RKO (cell line): ENCODE results near the gene FIG4.
"Not testable (repeated sequence)": the region's sequence is repeated elsewhere in the genome, so short reads cannot be mapped to it uniquely, and the experiment has no call there.

ENCODE experiments used
- DNase-seq: peaks from one replicate; pipeline ENCODE4 v3.0.0-alpha.2; 2016; ENCODE audit warnings: low spot score

FIG4 gene

GRCh38 chr6:109760208-109760607, 69.1 kb downstream of the FIG4 start:
- DNase-seq: no peak

GRCh38 chr6:109762166-109762565, 71.1 kb downstream of the FIG4 start:
- no peak for DNase-seq

GRCh38 chr6:109762769-109763441, 71.8 kb downstream of the FIG4 start:
- no peak for DNase-seq

- DNase-seq: no peak
Observed at GRCh38 chr6:109766167-109766566, 75.1 kb downstream of the FIG4 start.

- DNase-seq: no peak
Observed at GRCh38 chr6:109767961-109768360, 76.9 kb downstream of the FIG4 start.

GRCh38 chr6:109768485-109768884, 77.4 kb downstream of the FIG4 start:
- DNase-seq: peak; percentile 82

- DNase-seq: no peak
Observed at GRCh38 chr6:109769213-109769612, 78.1 kb downstream of the FIG4 start.

GRCh38 chr6:109770047-109770446, 79.0 kb downstream of the FIG4 start:
- DNase-seq: no peak

- DNase-seq: no peak
Observed at GRCh38 chr6:109770779-109771178, 79.7 kb downstream of the FIG4 start.

GRCh38 chr6:109771939-109772755, 81.1 kb downstream of the FIG4 start:
- not testable (repeated sequence) for DNase-seq

GRCh38 chr6:109772883-109773431, 81.9 kb downstream of the FIG4 start:
- no peak for DNase-seq

- no peak for DNase-seq
Observed at GRCh38 chr6:109781001-109781400, 89.9 kb downstream of the FIG4 start.

GRCh38 chr6:109782491-109782999, 91.4 kb downstream of the FIG4 start:
- no peak for DNase-seq

- no peak for DNase-seq
Observed at GRCh38 chr6:109783250-109783986, 92.3 kb downstream of the FIG4 start.

- no peak for DNase-seq
Observed at GRCh38 chr6:109787312-109787711, 96.2 kb downstream of the FIG4 start.

GRCh38 chr6:109788687-109789086, 97.6 kb downstream of the FIG4 start:
- no peak for DNase-seq

GRCh38 chr6:109790131-109790530, 99.0 kb downstream of the FIG4 start:
- DNase-seq: no peak

GRCh38 chr6:109791301-109791700, 100.2 kb downstream of the FIG4 start:
- no peak for DNase-seq

GRCh38 chr6:109793021-109793420, 101.9 kb downstream of the FIG4 start:
- DNase-seq: no peak

GRCh38 chr6:109793792-109794191, 102.7 kb downstream of the FIG4 start:
- DNase-seq: peak; percentile 96

GRCh38 chr6:109794201-109794923, 103.3 kb downstream of the FIG4 start:
- peak; percentile 85 for DNase-seq
